Fibroblast of the aortic adventitia (primary cell): Measurements from ENCODE around the gene NRG3. TPM values are rescaled to one million over a fixed set of nuclear protein-coding genes. Genes with fewer than 3 reads are reported as not detected.

Experiments
- DNase-seq: peaks from one replicate; pipeline ENCODE4 v3.0.0-alpha.2; 2010; ENCODE audit warnings: low read depth
- H3K4me3 ChIP-seq: 2 replicates; pipeline ENCODE4 v1.5.1; 2011; ENCODE audit warnings: low read depth, mild to moderate bottlenecking, control low read depth, low read length, moderate library complexity
- total RNA-seq: library from RNA; depleted of rRNA; stranded (reverse); fragments of >200 nt; gene quantifications from 2 replicates; pipeline ENCODE4 v1.2.3, GENCODE V29; 2012; ENCODE audit warnings: low replicate concordance
- TF ChIP-seq, protein P1 (sequence below): IDR thresholded peaks from 2 replicates; pipeline ENCODE4 v1.5.1; 2011; ENCODE audit warnings: mild to moderate bottlenecking, low read length, control low read depth, inconsistent platforms; ENCODE audit not compliant: insufficient read depth

The NRG3 gene
- total RNA-seq, 1 donor = not detected

- H3K4me3 ChIP-seq = no peak overlapping the region
- DNase-seq = no peak
- TF ChIP-seq, protein P1, sequence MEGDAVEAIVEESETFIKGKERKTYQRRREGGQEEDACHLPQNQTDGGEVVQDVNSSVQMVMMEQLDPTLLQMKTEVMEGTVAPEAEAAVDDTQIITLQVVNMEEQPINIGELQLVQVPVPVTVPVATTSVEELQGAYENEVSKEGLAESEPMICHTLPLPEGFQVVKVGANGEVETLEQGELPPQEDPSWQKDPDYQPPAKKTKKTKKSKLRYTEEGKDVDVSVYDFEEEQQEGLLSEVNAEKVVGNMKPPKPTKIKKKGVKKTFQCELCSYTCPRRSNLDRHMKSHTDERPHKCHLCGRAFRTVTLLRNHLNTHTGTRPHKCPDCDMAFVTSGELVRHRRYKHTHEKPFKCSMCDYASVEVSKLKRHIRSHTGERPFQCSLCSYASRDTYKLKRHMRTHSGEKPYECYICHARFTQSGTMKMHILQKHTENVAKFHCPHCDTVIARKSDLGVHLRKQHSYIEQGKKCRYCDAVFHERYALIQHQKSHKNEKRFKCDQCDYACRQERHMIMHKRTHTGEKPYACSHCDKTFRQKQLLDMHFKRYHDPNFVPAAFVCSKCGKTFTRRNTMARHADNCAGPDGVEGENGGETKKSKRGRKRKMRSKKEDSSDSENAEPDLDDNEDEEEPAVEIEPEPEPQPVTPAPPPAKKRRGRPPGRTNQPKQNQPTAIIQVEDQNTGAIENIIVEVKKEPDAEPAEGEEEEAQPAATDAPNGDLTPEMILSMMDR = no peak
Measured at GRCh38 chr10:81967716-81968115, 92.7 kb downstream of the NRG3 start.

GRCh38 chr10:81969136-81969535, 94.1 kb downstream of the NRG3 start:
- H3K4me3 ChIP-seq = no peak overlapping the region
- TF ChIP-seq, protein P1 = no peak
- no peak for DNase-seq

DNA sequence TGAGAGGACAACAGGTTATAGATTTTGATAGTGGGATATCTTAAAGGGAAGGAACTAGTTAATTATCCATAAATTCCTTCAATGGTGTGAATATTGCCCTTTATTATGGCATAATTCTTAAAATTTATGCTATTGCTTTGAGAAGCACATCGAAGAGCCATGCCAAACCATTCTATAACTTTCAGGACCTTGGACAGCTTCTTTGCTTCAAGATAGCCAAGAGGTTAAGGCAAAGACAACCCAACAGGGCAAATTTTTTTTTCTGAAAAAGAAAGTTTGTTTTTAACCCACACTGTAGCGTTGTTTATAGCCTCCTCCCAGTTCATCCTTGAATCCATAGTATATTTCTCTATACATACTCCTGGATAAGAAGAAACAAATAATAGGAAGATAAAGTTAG, 103.2 kb downstream of the NRG3 start:
- TF ChIP-seq, protein P1 = no peak
- no peak overlapping the region for H3K4me3 ChIP-seq
- no peak for DNase-seq

GRCh38 chr10:81981724-81982123, 106.7 kb downstream of the NRG3 start:
- DNase-seq = no peak
- TF ChIP-seq, protein P1 = no peak
- no peak overlapping the region for H3K4me3 ChIP-seq

DNA sequence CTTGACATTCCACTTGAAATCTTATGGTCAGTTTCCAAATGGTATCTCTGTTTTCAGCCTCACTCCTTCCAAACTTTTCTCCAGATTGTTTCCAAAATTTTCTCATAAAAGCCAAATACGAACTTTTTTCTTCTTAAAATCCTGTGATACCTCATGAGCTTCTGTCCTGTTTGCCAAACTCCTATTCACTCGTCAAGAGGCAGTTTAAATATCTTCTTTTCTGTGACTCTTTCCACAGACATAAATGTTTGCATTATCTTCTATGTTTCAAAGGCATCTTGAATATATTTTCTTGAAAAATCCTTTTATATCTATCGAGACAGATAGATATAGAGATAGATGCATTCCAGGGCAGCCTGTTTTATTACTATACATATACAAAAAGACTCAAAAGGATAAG, 109.4 kb downstream of the NRG3 start:
- H3K4me3 ChIP-seq = no peak overlapping the region
- no peak for DNase-seq
- TF ChIP-seq, protein P1 = no peak

DNA sequence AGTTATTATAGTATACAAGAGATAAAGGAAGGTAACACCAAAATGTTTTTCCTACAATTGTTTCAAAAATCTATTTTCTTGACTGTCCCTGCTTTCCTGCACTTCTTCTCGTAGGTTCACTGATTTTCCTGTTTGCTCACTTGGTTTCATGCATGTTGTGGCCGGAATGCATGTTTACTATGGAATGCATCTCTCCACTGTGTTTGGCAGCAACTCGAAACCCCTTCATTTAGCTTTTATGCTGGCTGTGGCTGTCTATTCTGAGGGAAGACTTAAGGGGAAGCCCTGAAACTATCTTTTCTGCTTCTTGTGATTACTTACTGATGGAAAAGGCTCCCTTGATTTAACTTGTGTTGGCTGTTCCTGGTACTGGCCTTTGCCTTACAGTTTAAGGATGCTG, 120.3 kb downstream of the NRG3 start:
- TF ChIP-seq, protein P1 = no peak
- DNase-seq = no peak
- H3K4me3 ChIP-seq = no peak overlapping the region

DNA sequence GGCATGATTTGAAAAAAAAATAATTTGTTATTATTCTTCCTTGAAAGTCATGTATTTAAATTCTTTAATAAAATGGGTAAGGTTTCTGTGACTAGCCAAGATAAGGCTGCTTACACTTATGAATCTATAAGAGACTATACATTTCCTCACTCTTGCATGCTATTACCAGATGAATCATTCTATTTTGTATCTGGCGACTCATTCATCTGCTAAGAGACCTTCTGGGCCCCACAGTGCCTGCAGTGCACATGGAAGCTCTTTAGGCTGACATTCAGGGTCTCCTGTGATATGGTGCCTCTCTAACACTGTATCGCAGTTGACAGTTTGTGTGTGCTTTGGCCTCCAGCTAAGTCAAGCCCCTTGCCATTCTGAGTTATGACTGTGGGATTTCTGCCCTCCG, 121.9 kb downstream of the NRG3 start:
- TF ChIP-seq, protein P1 = no peak
- no peak for DNase-seq
- H3K4me3 ChIP-seq = no peak overlapping the region
